ENCODE data around the gene CWF19L2. TPM values are rescaled to one million over a fixed set of nuclear protein-coding genes. Genes with fewer than 3 reads are reported as not detected.

Gene CWF19L2
- 14.6 and 15.7 TPM in 2 replicates for total RNA-seq

GRCh38 chr11:107457558-107458271 is at the start of gene CWF19L2:
Gene CWF19L2 (minus strand): TSS chr11:107457825. CDS start chr11:107457816, 9 bp downstream.

Other genes starting within 250 kb of the CWF19L2 start
- 9.5 and 11.0 TPM in 2 replicates for gene ALKBH8, start 107.9 kb upstream of the CWF19L2 start, total RNA-seq
- gene ELMOD1, start 133.3 kb upstream of the CWF19L2 start, total RNA-seq: 0.11 TPM in 1 of 2 replicates, not detected in the other